ENCODE measurements around the gene ENOX1.

Gene ENOX1

GRCh38 chr13:43744261-43745031 is 42.3 kb downstream of the ENOX1 start:
- no peak for DNase-seq (ENCODE audit: low read depth, low spot score)

- DNase-seq (ENCODE audit: low read depth, low spot score) = no peak
These were observed 43.9 kb downstream of the ENOX1 start for GRCh38 chr13:43742911-43743310.

- DNase-seq (ENCODE audit: low read depth, low spot score) = no peak
These were observed 49.3 kb downstream of the ENOX1 start for GRCh38 chr13:43737392-43737923.

- DNase-seq (ENCODE audit: low read depth, low spot score) = no peak
These were observed 54.0 kb downstream of the ENOX1 start for GRCh38 chr13:43732726-43733125.

- DNase-seq (ENCODE audit: low read depth, low spot score) = no peak
These were observed 55.5 kb downstream of the ENOX1 start for GRCh38 chr13:43731296-43731695.

- DNase-seq (ENCODE audit: low read depth, low spot score) = no peak
These were observed 56.1 kb downstream of the ENOX1 start for GRCh38 chr13:43730642-43731041.

GRCh38 chr13:43728421-43728820 is 58.4 kb downstream of the ENOX1 start:
- DNase-seq (ENCODE audit: low read depth, low spot score) = no peak

GRCh38 chr13:43727856-43728255 is 58.9 kb downstream of the ENOX1 start:
- no peak for DNase-seq (ENCODE audit: low read depth, low spot score)

GRCh38 chr13:43725460-43725859 is 61.3 kb downstream of the ENOX1 start:
- no peak for DNase-seq (ENCODE audit: low read depth, low spot score)

- no peak for DNase-seq (ENCODE audit: low read depth, low spot score)
These were observed 65.9 kb downstream of the ENOX1 start for GRCh38 chr13:43720780-43721397.

GRCh38 chr13:43698758-43699157 is 88.0 kb downstream of the ENOX1 start:
- no peak for DNase-seq (ENCODE audit: low read depth, low spot score)

- no peak for DNase-seq (ENCODE audit: low read depth, low spot score)
These were observed 88.8 kb downstream of the ENOX1 start for GRCh38 chr13:43698009-43698408.

- no peak for DNase-seq (ENCODE audit: low read depth, low spot score)
These were observed 89.4 kb downstream of the ENOX1 start for GRCh38 chr13:43697323-43697722.

- DNase-seq (ENCODE audit: low read depth, low spot score) = no peak
These were observed 92.6 kb downstream of the ENOX1 start for GRCh38 chr13:43694146-43694664.

- DNase-seq (ENCODE audit: low read depth, low spot score) = no peak
These were observed 93.1 kb downstream of the ENOX1 start for GRCh38 chr13:43693639-43694038.

GRCh38 chr13:43688227-43688907 is 98.4 kb downstream of the ENOX1 start:
- no peak for DNase-seq (ENCODE audit: low read depth, low spot score)

GRCh38 chr13:43687038-43687437 is 99.7 kb downstream of the ENOX1 start:
- DNase-seq (ENCODE audit: low read depth, low spot score) = no peak

- no peak for DNase-seq (ENCODE audit: low read depth, low spot score)
These were observed 100.2 kb downstream of the ENOX1 start for GRCh38 chr13:43686557-43686956.

- DNase-seq (ENCODE audit: low read depth, low spot score) = no peak
These were observed 101.6 kb downstream of the ENOX1 start for GRCh38 chr13:43684963-43685725.

- DNase-seq (ENCODE audit: low read depth, low spot score) = no peak
These were observed 104.1 kb downstream of the ENOX1 start for GRCh38 chr13:43682701-43683100.

- DNase-seq (ENCODE audit: low read depth, low spot score) = no peak
These were observed 110.5 kb downstream of the ENOX1 start for GRCh38 chr13:43676320-43676719.

GRCh38 chr13:43675577-43675976 is 111.2 kb downstream of the ENOX1 start:
- DNase-seq (ENCODE audit: low read depth, low spot score) = no peak

Measured in activated naive CD8-positive, alpha-beta T cell treated with anti-CD3 and anti-CD28 coated beads, Interleukin-2, amount 50 U/mL, for 16 hours (primary cell).